Breast epithelium (tissue), 3 donors: ENCODE results near the gene PRR20G.

Source experiments
- POLR2AphosphoS5 ChIP-seq, 3 donors: sonication (generic); formaldehyde crosslinking; IDR thresholded peaks; one replicate each; pipeline ENCODE4 v1.6.1; 2017; ENCODE audit warnings: antibody characterized with exemption in 3 of 3
- TF ChIP-seq, protein P1 (sequence below), 3 donors: fragments of 450-650 bp; IDR thresholded peaks; one replicate each; pipeline ENCODE4 v1.5.1; 2016 to 2017; ENCODE audit warnings: antibody characterized with exemption in 3 of 3, mild to moderate bottlenecking in 3 of 3, moderate library complexity in 3 of 3

- TF ChIP-seq, protein P1, sequence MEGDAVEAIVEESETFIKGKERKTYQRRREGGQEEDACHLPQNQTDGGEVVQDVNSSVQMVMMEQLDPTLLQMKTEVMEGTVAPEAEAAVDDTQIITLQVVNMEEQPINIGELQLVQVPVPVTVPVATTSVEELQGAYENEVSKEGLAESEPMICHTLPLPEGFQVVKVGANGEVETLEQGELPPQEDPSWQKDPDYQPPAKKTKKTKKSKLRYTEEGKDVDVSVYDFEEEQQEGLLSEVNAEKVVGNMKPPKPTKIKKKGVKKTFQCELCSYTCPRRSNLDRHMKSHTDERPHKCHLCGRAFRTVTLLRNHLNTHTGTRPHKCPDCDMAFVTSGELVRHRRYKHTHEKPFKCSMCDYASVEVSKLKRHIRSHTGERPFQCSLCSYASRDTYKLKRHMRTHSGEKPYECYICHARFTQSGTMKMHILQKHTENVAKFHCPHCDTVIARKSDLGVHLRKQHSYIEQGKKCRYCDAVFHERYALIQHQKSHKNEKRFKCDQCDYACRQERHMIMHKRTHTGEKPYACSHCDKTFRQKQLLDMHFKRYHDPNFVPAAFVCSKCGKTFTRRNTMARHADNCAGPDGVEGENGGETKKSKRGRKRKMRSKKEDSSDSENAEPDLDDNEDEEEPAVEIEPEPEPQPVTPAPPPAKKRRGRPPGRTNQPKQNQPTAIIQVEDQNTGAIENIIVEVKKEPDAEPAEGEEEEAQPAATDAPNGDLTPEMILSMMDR (IDR thresholded peaks at IDR 0.05): no peak
- no peak for TF ChIP-seq POLR2AphosphoS5 (IDR thresholded peaks at IDR 0.05)
These were observed 48.3 kb upstream of the PRR20G start for GRCh38 chr3:127336101-127336500.
